ENCODE data around the gene ZNRF1. TPM values are rescaled to one million over a fixed set of nuclear protein-coding genes. Genes with fewer than 3 reads are reported as not detected.

The ZNRF1 gene
- polyA plus RNA-seq, 3 donors = 6.0 to 14.8 (median 8.3) TPM

DNA sequence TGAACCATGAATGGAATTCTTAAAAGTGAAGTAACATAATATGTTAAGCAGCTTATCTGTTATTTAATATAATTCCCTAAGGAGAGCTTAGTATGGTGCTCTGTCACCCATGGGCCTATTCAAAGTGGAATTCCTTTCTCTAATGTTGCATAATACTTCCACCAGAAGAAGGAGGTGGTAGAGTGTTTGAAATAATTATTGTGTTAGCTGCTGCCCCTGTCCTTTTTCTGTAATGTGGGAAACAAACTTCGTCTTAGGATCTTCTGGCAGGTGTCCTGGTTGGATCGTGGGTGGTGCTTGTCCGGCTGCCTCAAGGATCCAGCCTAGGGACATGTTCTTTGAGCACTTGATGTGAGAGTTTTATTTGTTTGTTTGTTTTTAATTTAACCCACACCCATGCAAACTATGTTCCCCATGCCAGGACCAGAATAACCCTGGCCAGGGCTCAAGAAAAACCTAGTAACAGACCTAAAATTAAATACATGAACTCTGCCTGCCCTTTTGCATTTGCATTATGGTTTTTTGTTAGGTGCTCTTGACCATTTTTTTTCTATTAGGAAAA lies 46.1 kb downstream of the ZNRF1 start:
- H3K27ac ChIP-seq (ENCODE audit: low read depth, low read length) = no peak overlapping the region

DNA sequence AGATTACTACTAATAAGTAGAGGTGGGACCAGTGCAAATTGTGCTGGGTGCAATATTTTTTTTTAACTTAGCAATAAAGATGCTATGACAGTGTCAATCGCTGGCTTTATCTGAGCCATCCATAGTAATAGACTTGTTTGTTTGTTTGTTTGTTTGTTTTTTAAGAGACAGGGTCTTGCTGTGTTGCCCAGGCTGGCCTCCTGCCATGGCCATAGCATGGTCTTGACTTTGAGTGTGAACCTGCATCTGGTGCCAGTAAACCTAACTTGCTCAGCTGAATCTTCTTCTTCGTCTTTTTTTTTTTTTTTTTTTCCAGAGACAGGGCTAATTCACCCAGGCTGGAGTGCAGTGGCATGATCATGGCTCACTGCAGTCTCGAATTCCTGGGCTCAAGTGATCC lies 46.6 kb downstream of the ZNRF1 start:
- H3K27ac ChIP-seq (ENCODE audit: low read depth, low read length) = no peak overlapping the region

More for the DNA sequence above, 46.1 kb downstream of the ZNRF1 start:
- WGBS, 3 donors = 16 to 55% (median 31%) methylated on average over 3 of the region's 3 CpGs

DNA sequence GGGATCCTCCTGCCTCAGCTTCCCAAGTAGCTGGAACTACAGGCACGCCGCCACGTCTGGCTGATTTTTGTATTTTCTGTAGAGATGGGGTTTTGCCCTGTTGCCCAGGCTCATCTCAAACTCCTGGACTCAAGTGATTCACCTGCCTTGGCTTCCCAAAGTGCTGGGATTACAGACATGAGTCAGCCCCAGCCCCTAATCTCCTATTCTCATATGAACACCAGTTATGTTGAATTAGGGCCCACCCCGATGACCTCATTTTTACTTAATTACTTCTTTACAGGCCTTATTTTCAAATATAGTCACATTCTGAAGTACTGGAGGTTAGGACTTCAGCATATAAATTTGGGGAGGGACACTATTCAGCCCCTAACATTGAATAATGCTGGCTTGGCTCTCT lies 49.2 kb downstream of the ZNRF1 start:
- no peak overlapping the region for H3K27ac ChIP-seq (ENCODE audit: low read depth, low read length)
- 94 to 96% (median 95%) methylated on average over 4 of the region's 4 CpGs for WGBS, 3 donors

More for the DNA sequence above, 46.6 kb downstream of the ZNRF1 start:
- 64 to 77% (median 65%) methylated on average over 3 of the region's 3 CpGs for WGBS, 3 donors

DNA sequence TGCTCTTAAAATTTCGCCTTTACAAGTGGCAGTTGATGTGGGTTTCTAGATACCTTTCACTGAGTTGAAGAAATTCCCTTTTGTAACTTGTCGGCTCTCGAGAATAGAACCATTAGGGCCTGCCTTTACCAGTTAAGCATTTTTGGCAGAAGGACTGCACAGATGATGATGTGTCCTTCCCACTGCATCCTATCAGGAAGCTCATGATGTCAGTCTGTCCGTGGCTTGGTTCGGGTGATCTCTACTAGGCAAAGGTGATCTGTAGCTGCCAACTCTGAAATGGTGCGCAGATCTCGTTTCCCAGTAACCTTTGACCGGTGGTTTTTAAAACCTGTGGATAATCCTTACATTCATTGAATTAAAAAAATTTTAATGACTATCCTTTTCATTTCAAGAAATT lies 49.7 kb downstream of the ZNRF1 start:
- no peak overlapping the region for H3K27ac ChIP-seq (ENCODE audit: low read depth, low read length)
- 55 to 83% (median 58%) methylated on average over 8 of the region's 8 CpGs for WGBS, 3 donors

DNA sequence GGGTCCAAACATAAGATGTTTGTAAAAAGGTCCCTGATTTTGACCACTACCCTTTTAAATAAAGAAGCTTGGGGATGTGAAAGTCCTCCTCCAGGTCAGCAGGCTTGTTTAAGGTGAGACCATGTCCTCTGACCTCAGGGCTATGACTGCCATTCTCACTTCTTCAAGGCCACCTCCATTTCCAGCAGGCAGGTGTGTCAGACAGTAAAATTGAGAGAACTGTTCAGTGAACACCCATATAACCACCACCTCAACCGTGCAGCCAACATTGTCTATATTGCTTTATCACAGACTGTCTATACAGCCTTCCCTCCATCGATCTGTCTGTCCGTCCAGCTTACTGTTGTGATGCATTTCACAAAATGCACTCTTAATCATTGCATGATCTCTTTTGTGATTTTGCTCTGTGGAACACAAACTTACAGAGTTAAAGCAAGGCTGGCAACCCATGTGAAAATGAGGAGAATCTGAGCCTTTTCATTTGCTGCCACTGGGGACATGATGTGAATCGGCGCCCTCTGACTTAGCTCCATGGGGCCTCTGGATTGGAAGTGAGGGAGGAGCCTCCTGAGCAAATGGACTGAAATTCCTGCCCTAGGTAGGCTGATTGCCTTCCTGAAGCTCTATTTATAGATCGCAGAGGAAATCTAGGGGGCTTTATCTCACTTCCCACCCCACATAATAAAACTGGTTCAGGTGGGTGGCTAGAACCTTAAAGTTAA lies 53.8 kb downstream of the ZNRF1 start:
- H3K27ac ChIP-seq (ENCODE audit: low read depth, low read length) = no peak overlapping the region
- WGBS, 3 donors = 88 to 92% (median 90%) methylated on average over 6 of the region's 6 CpGs

DNA sequence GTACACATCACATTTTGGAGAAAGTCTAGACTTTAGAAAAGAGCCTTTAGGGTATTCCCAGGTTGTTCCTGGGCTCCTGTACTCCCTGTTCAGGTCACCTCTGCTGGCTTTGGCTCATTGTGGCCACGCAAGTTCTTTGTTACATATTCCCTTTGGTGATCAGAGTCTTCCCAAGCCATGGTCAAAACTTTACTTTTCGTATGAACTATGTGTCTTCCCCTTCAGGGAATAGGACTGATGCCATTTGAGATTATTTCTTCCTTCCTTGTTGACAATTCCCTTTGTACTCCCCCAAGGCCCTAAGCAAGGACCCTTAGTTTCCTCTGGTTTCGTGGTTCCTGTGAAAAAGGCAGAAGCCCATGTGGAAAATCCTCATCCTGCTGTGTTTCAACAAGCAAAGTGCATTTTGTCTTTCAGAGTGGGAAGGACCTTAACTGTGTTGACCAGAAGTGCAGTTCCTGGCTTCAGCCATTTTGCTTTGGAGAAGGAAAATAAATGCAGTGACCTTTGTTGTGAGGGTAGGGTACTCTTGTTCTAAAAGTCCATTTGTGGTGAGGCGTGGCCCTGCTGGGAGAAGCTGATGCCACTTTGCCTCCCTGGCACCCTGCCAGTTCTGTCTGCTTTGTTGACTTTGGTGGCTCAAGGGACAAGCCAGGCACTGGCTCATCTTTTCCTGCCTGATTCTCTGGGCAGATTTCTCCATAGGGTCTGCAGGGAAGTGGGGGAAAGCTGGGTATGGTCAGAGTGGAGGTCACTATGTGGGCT lies 55.1 kb downstream of the ZNRF1 start:
- no peak overlapping the region for H3K27ac ChIP-seq (ENCODE audit: low read depth, low read length)
- 47 to 84% (median 56%) methylated on average over 4 of the region's 4 CpGs for WGBS, 3 donors

DNA sequence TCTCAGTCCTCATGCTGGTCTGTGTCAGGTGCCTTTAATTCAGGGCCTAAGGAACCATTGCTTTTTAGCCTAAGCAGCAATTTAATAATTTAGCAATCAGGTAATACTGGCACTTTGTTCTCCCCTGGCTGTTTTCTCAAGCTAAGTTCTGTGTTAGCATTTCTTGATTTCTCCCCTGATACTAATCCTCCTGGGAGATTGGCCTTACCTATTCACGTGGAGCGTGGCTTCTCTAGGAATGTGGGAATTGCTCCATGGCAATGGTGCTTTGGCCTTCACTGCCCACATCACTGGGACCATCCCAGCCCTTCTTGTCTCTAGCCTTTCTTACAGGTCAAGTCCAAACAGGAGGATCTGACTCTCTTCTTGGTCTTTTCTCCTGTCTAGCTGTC lies 55.7 kb downstream of the ZNRF1 start:
- 64 to 86% (median 82%) methylated on average over 2 of the region's 2 CpGs for WGBS, 3 donors
- H3K27ac ChIP-seq (ENCODE audit: low read depth, low read length) = no peak overlapping the region

DNA sequence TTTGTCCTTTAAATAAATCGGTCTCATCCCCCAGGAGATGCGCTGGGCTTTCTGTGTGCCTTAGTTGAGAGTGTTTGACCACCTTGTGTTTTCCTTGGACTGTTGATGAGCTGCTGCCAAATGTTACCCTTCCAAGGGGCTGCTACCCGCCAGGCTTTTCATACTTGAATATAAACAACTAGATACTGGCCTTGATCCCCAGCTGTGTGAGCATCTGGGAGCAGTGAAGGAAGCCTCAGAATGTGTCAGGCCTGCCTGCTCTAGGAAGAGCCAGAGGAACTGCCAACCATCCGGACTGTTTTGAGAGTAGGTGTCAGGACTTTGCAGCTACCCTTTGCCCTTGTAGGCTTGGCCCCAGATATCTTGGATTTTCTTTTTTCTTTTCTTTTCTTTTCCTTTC lies 60.0 kb downstream of the ZNRF1 start:
- WGBS, 3 donors = 71 to 90% (median 79%) methylated on average over 4 of the region's 4 CpGs
- no peak overlapping the region for H3K27ac ChIP-seq (ENCODE audit: low read depth, low read length)

DNA sequence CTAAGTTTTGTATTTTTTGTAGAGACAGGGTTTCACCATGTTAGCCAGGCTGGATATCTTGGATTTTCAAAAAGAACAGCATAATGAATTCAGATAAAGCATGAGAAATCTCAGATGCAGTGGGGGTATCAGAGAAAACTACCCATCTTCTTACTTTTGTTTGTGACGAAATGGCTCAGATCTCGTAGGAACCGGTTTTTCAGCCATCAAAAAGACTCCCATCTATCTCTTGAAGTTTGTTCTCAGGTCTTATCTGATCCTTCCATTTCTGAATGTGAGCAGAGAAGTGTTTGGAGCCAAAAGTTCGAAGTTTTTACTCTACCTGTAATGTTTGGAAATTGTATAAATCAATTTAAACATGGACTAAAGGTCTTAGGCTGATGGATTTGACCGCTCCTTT lies 60.6 kb downstream of the ZNRF1 start:
- 78 to 93% (median 88%) methylated on average over 5 of the region's 5 CpGs for WGBS, 3 donors

DNA sequence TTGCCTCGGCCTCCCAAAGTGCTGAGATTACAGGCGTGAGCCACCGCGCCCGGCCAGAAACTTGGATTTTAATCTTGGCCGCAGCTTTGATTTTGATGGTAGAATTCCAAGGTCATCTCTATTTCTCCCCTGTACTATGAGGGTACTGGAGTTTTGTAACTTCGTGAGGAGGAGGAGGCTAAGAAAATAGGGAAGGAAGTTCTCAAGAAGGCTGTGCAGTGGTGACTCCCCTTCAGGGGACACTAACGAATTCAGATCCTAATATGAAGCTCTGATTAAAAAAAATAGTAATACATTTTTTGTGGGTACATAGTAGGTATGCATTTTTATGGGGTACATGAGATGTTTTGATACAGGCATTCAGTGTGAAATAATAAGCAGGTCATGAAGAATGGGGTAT lies 61.9 kb downstream of the ZNRF1 start:
- WGBS, 3 donors = 51 to 65% (median 62%) methylated on average over 8 of the region's 8 CpGs
- no peak overlapping the region for H3K27ac ChIP-seq (ENCODE audit: low read depth, low read length)

More for the DNA sequence above, 60.6 kb downstream of the ZNRF1 start:
- no peak overlapping the region for H3K27ac ChIP-seq (ENCODE audit: low read depth, low read length)

DNA sequence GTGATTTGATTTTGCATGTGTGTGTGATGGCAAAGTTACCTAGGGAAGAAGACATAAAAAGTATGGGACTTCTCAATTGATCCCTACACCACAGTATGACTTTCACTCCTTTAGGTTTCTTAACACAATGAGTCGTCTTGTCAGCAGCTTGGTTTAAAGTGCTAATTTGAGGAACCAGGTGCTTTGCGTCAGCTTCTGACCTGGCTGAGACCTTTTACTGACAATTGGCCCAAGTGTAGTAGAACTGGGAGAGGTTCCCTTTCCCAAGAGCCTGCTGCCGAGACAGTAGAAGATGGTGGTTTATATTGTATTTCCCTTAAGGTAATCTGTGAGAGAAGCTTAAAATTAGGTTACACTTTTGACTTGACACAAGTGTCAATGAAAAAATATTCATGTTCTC lies 62.8 kb downstream of the ZNRF1 start:
- WGBS, 3 donors = 45 to 74% (median 52%) methylated on average over 3 of the region's 3 CpGs
- H3K27ac ChIP-seq (ENCODE audit: low read depth, low read length) = no peak overlapping the region

DNA sequence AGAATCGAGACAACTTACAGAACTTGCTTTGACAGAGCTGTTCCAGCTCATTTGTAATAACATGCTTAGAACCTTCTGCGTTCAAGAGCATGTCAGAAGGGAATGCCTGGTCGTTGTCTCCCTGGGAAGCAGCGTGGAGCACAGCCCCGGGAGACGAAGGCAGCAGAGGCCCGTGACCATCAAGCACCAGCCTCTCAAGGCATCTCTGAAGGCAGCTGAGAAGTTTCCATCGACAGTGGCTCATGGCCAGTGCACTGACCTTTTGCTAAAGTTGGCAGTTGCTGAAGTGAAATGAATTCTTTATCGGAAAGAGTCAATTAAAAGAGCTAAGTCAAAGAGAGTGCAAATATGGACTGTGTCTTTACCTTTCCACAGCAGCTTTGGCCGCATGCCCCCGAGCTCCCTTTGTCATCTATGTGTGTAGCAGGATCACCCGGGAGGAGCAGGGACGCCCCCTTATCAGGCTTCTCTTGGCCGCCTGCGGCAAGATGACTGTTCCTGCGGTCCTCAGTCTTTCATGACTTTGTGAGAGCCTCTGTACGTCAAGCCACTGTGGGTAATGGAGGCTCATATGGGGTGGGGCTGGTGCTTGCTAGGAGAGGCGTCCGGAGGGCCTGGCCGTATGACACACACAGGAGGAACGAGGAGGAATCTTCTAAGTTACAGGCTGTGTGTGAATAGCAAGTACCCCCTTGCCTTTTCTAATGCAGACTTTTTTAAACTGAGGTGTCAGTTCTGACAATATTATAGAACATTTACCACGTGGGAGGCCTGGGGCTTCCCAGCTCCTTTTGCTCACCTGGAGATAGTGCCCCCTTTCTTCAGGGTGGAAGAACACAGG lies 63.5 kb downstream of the ZNRF1 start:
- 45 to 64% (median 58%) methylated on average over 22 of the region's 22 CpGs for WGBS, 3 donors
- no peak overlapping the region for H3K27ac ChIP-seq (ENCODE audit: low read depth, low read length)

DNA sequence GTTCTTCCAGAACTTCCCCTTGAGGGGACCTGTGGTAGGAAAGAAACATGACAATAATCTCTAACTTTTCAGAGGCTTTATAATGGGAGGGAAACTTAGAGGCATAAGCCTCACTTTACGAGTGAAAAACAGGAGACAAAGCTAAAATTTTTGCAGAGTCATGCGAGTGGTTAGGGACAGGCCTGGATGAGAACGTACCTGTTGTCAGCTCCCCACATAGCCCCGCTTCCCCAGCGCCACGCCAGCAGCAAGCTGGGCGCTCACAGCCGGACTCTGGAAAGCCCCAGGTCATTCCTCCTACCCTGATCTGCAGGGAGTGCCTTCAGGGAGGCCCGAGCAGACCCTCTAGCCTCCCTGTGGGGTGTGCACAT lies 64.1 kb downstream of the ZNRF1 start:
- WGBS, 3 donors = 64 to 94% (median 67%) methylated on average over 9 of the region's 9 CpGs
- H3K27ac ChIP-seq (ENCODE audit: low read depth, low read length) = no peak overlapping the region

DNA sequence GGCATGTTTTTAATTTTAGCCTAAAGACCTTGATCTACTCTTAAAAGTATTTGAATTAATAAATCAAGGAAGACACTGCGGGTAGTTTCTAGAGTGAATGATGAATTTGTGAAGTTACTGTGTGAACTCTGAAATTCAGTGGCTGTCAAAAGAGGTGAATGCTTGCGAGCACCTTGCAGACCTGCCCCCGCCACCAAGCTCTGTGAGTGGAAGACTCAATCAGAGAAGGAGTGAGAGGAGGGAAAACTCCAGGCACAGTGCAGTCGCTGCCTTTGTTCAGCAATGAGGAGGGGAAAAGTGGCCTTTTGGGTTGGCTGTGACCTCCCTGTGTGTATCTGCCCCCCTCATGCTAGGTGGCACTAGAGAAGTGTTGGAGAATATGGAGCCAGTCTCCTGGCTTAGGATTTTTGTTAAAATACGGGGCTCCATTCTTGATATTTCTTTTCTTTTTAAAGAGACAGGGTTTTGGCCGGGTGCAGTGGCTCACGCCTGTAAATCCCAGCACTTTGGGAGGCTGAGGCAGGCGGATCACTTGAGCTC lies 64.8 kb downstream of the ZNRF1 start:
- WGBS, 3 donors = 79 to 92% (median 85%) methylated on average over 8 of the region's 8 CpGs

DNA sequence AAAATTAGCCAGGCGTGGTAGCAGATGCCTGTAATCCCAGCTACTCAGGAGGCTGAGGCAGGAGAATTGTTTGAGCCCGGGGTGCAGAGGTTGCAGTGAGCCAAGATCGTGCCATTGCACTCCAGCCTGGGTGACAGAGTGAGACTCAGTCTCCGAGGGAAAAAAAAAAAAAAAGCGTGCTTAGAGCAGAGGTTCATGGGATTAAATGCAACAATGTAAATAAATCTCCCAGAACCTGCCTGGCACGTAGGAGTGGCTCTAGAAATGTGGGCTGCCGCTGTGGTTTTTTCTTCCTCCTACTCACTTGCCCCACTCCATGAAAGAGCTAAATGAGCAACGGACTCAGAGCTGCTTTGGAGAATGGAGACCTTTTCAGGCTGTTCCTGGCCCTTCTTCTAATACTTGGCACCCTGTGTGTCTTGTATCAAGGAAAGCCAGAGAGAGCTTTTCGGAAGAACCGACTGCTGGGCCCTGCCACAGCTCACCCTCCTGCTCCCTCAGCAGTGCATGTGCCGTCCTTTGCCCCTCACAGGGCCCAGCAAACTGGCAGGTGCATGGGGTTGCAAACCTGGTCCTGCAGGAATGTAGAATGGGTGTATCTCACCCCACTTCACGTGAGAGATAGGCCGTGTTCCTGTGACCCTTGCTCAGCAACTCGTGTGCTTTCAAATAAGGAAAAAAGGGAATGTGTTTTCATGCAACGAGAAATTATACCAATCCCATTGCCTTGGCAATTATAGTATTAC lies 65.8 kb downstream of the ZNRF1 start:
- H3K27ac ChIP-seq (ENCODE audit: low read depth, low read length) = no peak overlapping the region
- 50 to 72% (median 56%) methylated on average over 15 of the region's 15 CpGs for WGBS, 3 donors

More for the DNA sequence above, 64.8 kb downstream of the ZNRF1 start:
- no peak overlapping the region for H3K27ac ChIP-seq (ENCODE audit: low read depth, low read length)

DNA sequence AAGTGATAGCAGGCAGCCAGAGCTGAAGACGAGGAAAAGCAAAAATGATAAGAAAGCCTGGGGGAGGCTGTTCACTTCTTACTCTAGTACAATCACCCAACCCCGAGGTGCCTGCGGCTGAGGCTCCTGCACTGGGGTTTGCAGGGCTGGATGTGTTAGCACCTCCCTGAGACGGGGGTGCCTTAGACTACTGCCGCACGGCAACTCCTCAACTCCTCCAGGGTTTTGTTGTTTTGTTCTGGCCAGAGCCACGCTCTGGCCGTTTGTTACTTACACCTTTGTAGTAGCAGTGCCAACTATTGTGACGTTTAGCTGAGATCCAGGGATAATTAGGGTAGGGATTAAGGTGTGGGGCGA lies 66.3 kb downstream of the ZNRF1 start:
- no peak overlapping the region for H3K27ac ChIP-seq (ENCODE audit: low read depth, low read length)
- WGBS, 3 donors = 52 to 83% (median 52%) methylated on average over 10 of the region's 10 CpGs

DNA sequence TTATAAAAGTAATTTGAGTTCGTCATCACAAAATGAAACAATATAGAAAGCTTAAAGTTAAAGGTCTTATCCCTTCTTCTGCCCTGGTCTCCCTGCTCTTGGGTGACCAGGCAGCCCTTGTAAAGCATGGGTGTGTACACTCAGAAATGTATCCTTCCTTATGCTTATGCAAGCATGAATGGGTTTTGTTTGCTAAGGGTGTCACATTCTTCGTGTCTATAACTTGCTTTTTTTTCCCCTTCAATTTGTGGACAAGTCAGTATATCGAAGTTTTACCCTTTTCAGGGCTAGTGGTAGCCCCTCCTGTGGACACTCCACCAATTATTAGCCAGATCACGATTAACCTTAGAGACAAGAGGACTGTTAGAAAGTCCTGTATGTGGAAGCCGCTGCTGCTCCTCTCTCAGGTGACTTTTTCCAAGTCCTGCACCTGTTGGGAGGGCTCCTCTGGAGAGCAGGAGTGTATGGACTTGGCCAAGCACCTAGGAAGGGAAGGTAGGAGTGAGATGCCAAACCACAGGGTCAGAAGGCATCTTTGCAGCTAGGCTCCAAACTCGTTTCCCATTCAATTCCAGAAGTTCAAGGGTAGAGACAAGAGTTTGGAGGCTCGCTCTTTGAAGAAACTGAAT lies 66.8 kb downstream of the ZNRF1 start:
- no peak overlapping the region for H3K27ac ChIP-seq (ENCODE audit: low read depth, low read length)
- 67 to 81% (median 70%) methylated on average over 7 of the region's 7 CpGs for WGBS, 3 donors
